HG02642 (cell line): ENCODE results near the gene CLIC5.

Experiments
- ATAC-seq: cut with Tn5 transposase; IDR thresholded peaks from one replicate; pipeline ENCODE4 v1.9.1; 2021; ENCODE audit warnings: mild to moderate bottlenecking; ENCODE audit not compliant: unreplicated experiment, poor library complexity

CLIC5 gene

DNA sequence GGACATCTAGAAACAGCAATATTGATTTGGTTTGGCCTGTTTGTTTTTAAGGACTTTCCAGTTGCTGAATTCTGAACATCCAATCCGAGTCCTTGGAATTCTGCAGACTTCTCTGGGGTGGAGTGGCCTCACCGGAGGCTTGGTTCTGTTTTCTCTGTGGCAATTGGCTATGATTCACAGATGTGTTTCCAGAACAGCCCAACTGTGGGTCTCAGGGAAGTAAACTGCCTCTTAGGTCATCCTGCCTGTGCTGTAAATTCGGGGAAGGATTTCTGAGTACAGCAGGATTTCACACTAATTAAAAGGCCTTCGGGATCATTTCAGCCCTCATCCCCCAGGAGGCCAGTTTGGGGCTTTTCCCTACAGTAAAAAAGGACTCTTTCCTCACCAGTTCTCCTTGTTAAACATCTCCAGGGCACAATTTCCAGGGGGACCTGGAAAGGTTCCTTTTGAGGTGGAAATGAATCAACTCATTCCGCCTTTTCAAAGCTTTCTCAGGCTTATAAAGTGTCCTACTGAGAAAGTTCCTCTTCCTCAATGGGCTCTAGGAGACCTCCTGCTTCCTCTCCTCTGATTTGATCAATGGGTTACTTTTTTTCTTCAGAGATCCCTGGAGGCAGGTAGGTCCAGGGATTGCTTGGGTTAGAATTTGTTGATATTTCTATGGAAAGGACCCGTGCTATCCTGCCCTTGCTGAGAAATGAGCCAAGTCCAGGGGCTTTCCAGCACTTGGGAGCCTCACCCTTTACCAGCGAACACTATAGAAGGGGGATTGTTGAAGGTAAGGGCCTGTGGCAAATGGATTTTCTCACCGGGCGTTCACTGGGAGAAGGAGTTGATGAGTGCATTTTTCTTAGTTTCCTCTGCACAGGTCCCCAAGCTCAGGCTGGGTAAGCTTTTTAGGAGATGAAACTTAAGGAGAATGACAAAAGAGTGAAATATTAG is 114.6 kb downstream of the CLIC5 start:
- ATAC-seq: no peak

DNA sequence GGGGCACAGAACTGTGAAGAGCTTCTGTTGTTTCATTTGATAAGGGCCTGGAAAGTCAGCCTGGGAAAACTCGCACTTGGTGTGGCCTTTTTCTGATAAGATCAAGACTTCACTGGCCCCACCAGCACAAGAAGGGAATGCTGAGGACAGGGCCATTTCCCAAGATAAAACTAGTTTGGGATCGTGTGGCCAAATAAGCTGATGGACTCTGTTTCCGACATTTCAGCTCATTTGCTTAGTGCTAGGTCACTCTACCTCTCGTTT is 116.0 kb downstream of the CLIC5 start:
- ATAC-seq: no peak

DNA sequence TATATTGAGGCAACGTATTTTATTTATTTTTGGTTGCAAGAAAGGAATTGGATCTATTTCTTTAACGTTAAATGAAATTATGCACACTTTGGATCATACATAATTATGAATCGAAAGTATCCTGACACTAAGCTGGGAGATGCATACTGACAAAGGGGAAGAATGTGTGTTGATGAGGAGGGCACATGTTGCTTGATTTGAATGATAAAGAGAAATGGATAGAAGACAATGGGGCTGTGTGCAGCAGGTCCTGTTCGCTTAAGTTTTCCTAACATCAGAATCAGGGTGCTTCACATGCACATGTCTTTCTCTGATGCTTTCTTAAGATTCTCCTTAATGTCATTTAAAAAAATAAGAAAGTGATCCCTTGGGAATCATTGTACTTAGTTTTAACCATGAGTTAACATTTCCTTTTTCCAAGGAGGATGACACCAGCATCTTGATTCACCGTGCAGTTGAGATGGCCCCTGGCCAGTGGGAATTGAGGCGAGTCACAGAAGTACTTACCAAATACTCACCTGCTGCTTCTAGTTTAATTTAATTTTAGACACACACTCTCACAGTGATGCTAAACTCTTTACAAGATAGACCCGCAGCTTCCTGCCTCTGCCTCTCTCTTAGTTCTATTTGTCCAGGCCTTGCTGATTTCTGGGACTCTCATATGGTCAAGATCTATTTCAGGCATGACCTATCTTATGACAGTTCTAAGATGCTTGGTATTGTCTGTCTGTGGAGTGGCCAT is 116.5 kb downstream of the CLIC5 start:
- ATAC-seq: no peak

DNA sequence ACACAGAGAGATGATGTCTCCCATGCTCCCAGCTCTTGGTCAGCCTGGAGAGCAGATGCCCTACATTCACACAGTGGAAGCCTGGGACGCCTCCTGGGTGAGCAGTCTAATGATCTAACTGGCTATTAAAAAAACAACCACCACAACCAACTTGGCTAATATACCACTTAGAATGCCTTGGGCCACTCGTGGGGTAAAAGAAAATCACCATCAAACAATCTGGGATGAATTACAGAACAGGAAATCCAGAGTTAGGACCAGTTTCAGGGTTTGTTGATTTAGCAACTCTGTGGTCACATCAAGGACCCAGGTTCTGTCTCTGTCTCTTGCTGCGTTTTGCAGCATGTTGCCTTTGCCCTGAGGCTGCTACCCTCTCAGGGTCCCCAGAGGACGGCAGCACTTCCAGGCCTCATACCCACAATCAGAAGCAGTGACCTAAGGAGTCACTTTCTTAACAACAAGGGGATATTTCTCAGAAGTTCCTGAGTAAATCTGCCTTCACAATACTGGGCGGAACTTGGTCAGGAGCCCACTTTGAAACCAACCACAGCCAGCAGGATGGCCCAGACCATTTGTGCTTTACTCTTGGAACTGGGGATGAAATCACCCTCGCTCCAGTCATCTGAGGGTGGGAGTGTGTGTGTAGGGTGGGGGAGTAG is 118.7 kb downstream of the CLIC5 start:
- no peak for ATAC-seq

DNA sequence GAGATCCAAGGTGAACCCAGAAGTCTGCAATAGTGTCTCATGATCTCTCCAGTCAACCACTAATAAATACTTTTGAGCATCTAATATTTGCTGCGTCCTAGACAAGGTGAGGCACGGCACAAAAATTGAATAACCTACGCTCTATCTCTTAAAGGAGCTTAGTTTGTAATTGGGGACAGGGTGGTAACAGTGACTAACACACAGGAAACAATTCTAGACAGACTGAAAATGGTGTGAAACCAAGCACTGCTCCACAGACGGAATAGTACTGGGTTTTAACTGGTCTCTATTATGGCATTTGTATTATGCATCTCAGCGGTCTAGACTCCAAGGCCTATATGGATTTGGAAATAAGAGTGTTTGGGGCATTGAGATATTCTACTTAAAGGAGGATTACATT is 120.1 kb downstream of the CLIC5 start:
- ATAC-seq: no peak

DNA sequence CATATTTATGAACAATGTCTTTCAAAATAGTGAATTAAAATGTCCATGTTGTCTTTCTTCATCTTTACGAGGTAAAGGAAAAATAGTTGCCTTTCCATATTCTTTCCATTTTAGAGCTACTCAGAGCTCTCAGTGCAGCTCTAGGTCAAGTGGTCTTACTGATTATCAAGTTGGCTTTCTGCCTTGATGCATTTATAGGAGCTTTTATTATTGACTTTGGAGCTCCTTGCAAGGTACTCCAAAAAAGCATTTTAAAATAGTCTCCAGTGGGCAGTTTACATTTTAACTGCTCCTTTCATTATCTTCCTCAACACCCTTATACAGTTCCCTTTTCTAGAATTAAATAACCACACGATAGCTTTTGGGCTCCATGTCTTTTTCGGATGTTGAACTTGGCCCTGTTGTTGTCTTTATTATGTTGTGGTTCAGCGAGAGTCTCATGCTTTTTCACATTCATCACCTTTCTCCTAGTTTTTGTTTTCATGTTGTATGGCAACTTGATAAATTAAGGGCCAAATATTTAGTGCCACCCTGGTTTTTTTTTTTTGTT is 122.9 kb downstream of the CLIC5 start:
- ATAC-seq: no peak

DNA sequence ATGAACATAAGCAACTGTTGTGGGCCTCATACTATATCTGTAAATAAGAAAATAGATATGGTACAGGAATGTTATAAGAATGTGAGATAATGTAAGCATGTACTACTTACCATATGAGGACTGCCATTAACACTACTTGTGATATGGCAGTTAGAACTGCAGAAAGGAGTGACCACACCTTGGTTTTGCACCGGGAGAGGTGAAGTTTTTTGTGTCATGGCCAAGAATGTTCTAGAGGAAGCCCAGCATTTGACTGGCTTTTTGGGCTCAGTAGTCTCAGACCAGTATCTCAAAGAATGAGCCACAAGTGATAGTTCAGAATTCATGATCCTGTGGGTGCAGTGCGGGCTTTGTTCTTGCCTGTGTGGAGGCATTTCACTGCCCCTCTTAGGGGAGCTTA is 123.5 kb downstream of the CLIC5 start:
- ATAC-seq: no peak

DNA sequence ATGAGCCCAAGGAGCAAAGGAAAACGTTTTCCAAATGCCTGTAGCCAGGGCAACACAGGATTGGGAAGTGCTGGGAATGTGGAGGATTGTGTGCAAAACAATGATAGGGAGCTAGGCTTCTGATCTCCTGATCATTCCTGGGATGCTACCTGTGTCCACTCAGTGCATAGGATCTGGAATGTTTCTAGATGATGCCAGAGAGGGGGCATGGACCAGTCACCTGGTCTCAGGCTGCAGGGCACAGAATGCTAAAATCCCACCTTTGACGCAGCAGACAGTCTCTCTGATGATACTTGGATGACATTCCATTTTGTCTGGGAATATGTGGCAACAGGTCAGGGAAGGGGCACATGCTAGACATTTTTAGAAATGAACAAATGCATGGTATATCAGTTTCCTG is 128.9 kb downstream of the CLIC5 start:
- no peak for ATAC-seq

DNA sequence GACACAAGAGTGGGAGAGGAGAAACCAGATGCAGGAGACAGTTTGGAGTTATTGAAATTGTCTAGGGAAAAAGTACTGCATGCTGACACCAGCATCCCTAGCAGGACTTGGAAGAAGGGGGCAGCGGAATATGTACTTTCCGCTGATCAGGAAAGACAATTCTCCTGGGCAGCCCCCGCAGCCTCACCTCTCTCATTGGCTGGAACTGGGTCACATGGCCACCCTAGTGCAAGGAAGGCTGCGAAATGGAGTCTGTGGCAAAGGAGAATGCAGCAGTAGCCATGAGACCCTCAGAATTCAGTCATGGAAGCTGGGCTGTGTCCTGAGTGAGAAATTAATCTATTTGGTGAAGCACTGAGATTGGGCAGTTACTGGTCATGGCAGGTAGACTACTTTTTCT is 131.3 kb downstream of the CLIC5 start:
- ATAC-seq: no peak

DNA sequence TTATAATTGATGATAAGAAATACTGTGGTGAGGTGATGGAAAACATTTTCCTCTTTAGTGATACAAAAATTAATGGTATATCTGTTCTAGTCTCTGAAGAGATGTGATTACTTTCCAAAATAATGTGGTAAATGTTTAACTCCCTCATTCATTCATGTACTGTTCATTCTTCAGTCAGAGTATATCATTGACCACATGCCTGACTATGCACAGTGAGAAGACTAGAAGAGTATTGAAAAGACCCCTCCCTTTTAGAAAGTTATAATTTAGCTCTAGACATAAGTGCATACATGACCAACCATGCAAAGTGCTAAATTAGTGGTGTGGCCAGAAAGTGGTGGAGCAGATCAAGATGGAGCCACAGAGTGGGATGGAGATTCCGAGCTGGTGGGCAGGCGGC is 133.0 kb downstream of the CLIC5 start:
- no peak for ATAC-seq

DNA sequence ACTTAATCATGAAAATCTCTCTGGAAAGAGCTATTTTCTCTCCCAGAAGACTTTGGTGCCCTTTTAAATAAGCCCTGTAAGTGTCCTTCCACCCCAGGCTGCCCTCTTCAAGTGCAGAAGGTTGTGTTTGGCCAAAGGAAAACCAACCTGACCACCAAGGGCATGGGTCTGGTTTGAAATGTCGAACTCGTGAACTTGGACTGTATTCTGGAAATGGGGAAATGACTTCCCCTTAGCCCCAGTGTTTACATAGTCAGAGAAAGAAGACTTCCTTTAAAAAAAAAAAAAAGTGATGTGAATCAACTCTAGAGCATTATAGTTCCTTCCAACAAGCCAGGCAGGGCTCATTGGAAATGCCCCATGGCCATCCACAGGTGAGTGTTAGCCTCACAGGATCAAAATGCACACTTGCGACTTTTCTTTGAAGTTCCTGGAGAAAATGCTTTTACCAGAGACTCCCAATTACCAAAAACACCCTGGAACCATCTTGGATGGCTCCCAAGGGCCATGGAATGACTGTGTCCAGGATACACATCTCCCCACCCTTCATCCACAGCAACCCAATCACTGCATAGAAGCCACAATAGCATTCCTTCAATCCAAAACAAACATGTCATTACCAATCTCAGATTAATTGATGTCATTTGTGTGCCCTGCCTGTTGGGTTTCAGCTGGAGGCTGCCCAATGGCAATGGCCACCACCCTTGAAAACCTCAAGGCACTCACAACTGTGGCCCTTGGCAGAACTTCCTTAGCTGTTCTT is 133.8 kb downstream of the CLIC5 start:
- ATAC-seq: no peak

DNA sequence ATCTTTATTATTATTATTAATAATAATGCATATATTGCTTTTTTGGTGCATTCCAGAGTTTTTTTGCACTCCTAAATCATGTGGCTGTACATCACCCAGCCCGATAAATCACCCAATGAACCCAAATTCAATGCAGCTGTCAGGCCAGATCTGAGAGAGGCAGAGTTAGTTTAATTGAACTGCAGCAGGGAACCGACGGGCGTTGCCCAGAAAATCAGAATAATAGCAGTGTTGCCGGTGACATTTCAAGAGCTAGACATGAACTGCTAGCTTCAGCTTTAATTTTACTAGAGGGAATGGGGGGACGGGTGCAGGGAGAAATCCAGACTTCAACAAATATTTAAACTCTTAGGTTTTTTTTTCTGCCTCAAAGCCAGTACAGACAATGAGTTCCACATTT is 135.0 kb downstream of the CLIC5 start:
- no peak for ATAC-seq

DNA sequence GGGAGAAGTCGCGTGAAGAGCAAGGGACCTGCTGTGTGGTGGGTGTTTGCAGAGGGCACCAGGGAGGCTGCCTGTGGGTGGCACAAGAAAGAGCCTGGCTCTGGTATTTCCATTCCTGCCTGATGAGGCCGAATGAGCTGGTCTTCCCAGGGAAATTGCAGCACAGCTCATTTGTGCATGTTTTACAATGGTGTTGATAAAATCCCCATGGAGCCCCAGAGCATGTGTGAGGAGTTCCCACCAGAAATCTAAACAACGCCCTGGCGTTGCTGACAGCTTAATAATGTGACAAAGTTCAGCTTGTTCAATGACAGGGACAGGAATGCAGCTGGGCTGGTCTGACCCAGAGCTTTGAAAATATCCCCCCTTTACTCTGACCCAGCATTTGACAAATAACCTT is 135.5 kb downstream of the CLIC5 start:
- no peak for ATAC-seq

DNA sequence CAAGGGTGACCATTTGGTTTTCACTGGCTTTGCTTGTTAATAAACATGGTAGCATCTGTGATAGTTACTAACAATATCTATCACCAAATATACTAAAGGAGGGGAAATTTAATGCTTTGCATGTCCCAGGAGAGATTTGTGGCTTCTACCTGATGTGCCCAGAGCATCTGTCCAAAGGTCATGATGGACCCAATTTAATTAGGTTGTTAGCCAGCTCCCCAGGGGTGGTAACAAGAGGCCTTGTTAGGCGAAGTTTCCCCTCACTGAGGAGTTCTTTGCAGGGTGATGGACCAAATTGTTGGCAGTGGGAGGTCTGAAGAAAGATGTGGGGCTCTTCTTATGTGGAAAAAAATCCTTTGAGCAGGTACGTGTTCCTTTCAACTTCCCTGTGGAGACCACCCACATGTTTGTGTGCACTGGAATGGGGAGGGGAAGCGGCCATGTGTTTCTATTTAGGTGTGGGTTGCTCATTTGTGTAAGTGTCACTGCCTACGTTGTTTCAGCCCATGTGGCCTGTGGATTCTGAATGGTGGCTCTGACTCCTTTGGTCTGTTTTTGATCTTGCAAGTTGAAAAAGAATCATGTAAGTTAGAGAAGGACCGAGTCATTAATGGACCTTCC is 137.6 kb downstream of the CLIC5 start:
- ATAC-seq: no peak

DNA sequence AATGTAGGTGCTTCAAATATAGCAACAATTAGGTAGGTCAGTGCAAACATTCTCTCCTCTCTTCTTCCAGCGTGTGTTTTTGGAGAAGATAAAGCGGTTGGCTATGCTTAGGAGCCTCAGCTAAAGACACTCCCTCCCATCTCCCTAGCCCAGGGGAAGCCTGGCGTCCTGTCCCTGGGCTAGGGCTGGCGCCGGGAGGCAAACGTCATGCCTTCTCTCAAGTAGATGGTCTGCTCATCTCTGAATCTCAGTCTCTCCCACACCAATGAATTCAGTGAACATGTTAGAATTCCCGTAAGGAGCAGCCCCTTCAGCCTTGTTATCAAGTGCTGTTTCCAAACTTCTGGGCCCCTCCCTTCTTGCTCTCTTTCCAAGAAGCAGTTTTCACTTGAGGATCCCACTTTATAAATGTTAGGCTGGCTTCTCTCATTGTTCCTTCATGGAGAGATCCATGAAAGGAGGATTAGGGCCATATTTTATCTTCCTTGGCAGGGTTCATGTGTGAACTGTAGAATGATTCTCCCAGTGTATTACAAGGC is 142.8 kb downstream of the CLIC5 start:
- ATAC-seq: no peak

DNA sequence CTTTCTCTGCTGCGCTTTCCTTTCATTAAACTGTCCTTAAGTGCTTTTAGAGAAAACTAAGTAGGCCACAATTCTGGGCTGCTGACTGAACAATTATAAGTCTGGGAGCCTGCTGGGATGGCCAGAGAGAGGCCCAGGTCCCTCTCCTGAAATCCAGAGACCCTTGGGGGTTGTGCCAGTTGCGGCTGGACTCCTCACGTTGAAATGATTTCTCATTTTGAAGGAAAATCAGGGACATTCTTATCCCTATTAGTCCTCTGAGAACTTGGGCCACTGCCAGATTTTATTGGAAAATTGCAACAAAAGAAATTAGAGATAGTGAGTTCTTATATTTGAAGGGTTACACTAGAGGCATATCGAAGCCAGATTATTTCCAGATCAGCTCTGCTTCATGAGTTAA is 145.1 kb downstream of the CLIC5 start:
- no peak for ATAC-seq

DNA sequence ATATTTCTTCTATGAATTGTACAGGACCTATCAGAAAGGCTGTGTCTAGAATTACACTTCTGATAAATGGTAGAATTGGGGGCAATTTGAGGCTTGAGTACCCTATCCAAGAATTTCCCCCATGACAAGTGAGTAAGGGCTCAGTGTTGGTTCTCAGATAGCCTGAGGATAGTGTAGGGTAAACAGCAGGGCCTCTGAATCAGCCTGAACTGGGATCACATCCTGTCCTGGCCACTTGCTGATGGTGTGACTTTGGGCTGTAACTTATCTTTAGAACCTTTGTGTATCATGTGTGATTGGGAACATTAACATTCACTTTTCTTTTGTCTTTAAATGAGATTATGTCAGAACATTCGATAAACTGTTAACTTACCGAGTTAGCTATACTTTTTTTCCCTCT is 151.0 kb downstream of the CLIC5 start:
- no peak for ATAC-seq

DNA sequence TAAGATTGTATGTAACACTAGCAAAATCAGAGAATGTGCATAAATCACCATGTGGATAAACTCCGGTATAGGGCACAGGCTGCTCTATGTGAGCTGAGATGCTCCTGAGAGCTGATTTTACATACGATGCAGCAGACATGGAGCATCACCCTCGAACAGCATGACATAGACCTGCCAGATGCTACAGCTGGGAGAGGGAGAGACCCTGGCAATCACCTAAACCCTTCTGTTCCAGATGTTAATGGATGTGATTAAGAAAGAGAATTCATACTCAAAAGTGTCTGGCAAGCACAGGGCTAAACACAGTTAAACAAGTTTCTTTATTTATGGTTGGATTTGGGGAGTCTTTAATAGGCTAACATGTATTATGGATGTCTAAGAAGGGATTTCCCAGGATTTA is 157.0 kb downstream of the CLIC5 start:
- no peak for ATAC-seq

DNA sequence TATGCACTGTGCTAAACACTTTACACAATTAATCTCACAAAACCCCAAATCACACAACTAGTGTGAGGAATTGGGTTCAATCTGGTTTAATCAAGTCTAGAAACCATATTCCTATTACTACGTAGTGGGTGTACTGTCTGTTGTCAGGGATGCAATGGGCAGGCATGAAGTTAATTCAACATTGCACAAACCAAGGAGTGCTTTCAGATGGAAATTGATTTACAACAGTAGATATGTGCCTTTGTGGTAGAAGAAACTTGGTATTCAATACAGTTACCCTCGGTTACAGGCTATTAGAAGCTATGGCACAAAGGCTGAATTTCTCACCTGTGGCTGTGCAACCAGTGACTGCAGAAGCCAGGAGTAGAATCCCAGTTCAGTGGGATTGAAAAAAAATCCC is 157.8 kb downstream of the CLIC5 start:
- no peak for ATAC-seq
